Panc1 (cell line): ENCODE measurements around the gene ARMC2. TPM values are rescaled to one million over a fixed set of nuclear protein-coding genes. Genes with fewer than 3 reads are reported as not detected.

Experiments
- ATAC-seq: fragments of 200-7000 bp; cut with Tn5 transposase; 2 replicates; pipeline ENCODE4 v1.9.1; 2020; ENCODE audit warnings: mild to moderate bottlenecking, moderate library complexity
- BruUV-seq: library from RNA; stranded (reverse); fragments of 400-500 nt; replicated peaks from 2 replicates; lab custom pipeline; 2021; lab: Mats Ljungman, UMichigan
- CTCF ChIA-PET: fragments of 300-600 bp; sonication (Branson Sonifier 250); formaldehyde crosslinking; loops from one replicate; lab custom pipeline; 2022; ENCODE audit warnings: antibody characterized with exemption; lab: Charles Lee
- POLR2A ChIA-PET: fragments of 300-600 bp; sonication (Branson Sonifier 250); formaldehyde crosslinking; loops from one replicate; lab custom pipeline; 2022; ENCODE audit warnings: antibody characterized with exemption; lab: Charles Lee
- DNase-seq: peaks from one replicate; pipeline ENCODE4 v3.0.0-alpha.2; 2010; ENCODE audit warnings: low read depth, low spot score
- H3K27ac ChIP-seq: 2 replicates; pipeline ENCODE4 v1.5.1; 2011; ENCODE audit warnings: mild to moderate bottlenecking, low read length, inconsistent platforms
- H3K27me3 ChIP-seq: fragments of 200-500 bp; sonication (Bioruptor generic); 2 replicates; pipeline ENCODE4 v1.6.0; 2014; ENCODE audit warnings: low read length, inconsistent platforms; ENCODE audit not compliant: control insufficient read depth, insufficient read depth
- H3K36me3 ChIP-seq: fragments of 200-500 bp; sonication (Bioruptor generic); 2 replicates; pipeline ENCODE4 v1.5.1; 2014; ENCODE audit warnings: inconsistent platforms, mild to moderate bottlenecking, low read length, moderate library complexity; ENCODE audit not compliant: control insufficient read depth, insufficient read depth
- H3K4me1 ChIP-seq: 2 replicates; pipeline ENCODE4 v1.5.1; 2011; ENCODE audit warnings: inconsistent platforms, mild to moderate bottlenecking, low read length, moderate library complexity; ENCODE audit not compliant: control insufficient read depth, insufficient read depth
- H3K4me3 ChIP-seq, 2 experiments: 2 replicates each; pipeline ENCODE4 v1.5.1; 2011 to 2012; ENCODE audit warnings: low read depth in 2 of 2, low read length in 2 of 2, mild to moderate bottlenecking in 2 of 2, inconsistent platforms in 1 of 2, moderate library complexity in 1 of 2
- H3K9me3 ChIP-seq: fragments of 200-500 bp; sonication (Bioruptor generic); 2 replicates; pipeline ENCODE4 v1.5.1; 2014; ENCODE audit warnings: low read depth, mild to moderate bottlenecking, inconsistent platforms, low read length, moderate library complexity; ENCODE audit not compliant: control insufficient read depth, insufficient read depth
- POLR2AphosphoS5 ChIP-seq: IDR thresholded peaks from 2 replicates; pipeline ENCODE4 v1.6.1; 2012; ENCODE audit warnings: mild to moderate bottlenecking, low read depth, low read length, moderate library complexity
- SIN3A ChIP-seq: IDR thresholded peaks from 2 replicates; pipeline ENCODE4 v1.6.1; 2012; ENCODE audit warnings: low read depth, mild to moderate bottlenecking, low read length, moderate library complexity, borderline replicate concordance; ENCODE audit not compliant: insufficient read depth
- TCF7L2 ChIP-seq: IDR thresholded peaks from 2 replicates; pipeline ENCODE4 v1.6.1; 2011; ENCODE audit warnings: mild to moderate bottlenecking, low read depth, low read length, inconsistent platforms
- in situ Hi-C: cut with HindIII; loops from 2 replicates; pipeline ENCODE4 v1.10.0; 2016; ENCODE audit warnings: low sequenced_read_pairs, low pct_unique_long_range_greater_than_20kb
- intact Hi-C: fragments of 100-400 bp; cut with micrococcal nuclease; formaldehyde crosslinking; loops from one replicate; pipeline ENCODE4 v1.10.0; 2022; ENCODE audit not compliant: unreplicated experiment
- total RNA-seq: library from RNA; stranded (reverse); gene quantifications from one replicate; pipeline ENCODE4 v1.2.1, GENCODE V29; 2021; ENCODE audit not compliant: unreplicated experiment
- TF ChIP-seq, protein P1 (sequence below), 2 experiments: IDR thresholded peaks; 2 replicates each; pipeline ENCODE4 v1.6.1; 2011 to 2012; ENCODE audit warnings: low read depth in 2 of 2, control low read depth in 1 of 2, low read length in 1 of 2, mild to moderate bottlenecking in 1 of 2, moderate library complexity in 1 of 2; ENCODE audit not compliant: insufficient read depth in 1 of 2
- TF ChIP-seq, protein P2 (sequence below): fragments of 450-650 bp; IDR thresholded peaks from 2 replicates; pipeline ENCODE4 v1.5.1; 2017; ENCODE audit warnings: mild to moderate bottlenecking

The ARMC2 gene
- total RNA-seq, 1 experiment from 2014 or later = 9.3 TPM

DNA sequence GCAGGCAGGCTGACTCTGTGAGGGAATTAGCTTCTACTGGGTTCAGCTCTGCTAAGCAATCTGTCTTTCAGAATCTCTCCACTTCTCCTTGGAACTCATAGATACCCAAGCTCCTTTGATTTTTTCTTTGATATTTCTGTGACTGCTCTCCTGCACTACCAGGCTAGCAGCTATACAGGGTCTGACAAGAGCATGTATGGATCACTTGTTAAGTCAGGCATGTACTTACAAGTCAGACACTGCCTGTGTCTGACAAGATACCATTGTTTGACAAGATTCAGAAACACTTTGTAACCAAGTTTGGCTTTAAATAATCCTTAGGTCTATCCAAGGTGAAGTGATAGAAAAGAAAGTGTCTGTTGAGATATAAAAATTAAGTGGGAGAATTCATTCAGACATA is 167.0 kb downstream of the ARMC2 start:
- H3K4me3 ChIP-seq = no peak overlapping the region
- no TSS peak for BruUV-seq
- intact Hi-C loops (no loop called here), in situ Hi-C loops (no loop called here)
- H3K9me3 ChIP-seq = no peaks in the 10 kb centered on the region
- TF ChIP-seq, protein P1, sequence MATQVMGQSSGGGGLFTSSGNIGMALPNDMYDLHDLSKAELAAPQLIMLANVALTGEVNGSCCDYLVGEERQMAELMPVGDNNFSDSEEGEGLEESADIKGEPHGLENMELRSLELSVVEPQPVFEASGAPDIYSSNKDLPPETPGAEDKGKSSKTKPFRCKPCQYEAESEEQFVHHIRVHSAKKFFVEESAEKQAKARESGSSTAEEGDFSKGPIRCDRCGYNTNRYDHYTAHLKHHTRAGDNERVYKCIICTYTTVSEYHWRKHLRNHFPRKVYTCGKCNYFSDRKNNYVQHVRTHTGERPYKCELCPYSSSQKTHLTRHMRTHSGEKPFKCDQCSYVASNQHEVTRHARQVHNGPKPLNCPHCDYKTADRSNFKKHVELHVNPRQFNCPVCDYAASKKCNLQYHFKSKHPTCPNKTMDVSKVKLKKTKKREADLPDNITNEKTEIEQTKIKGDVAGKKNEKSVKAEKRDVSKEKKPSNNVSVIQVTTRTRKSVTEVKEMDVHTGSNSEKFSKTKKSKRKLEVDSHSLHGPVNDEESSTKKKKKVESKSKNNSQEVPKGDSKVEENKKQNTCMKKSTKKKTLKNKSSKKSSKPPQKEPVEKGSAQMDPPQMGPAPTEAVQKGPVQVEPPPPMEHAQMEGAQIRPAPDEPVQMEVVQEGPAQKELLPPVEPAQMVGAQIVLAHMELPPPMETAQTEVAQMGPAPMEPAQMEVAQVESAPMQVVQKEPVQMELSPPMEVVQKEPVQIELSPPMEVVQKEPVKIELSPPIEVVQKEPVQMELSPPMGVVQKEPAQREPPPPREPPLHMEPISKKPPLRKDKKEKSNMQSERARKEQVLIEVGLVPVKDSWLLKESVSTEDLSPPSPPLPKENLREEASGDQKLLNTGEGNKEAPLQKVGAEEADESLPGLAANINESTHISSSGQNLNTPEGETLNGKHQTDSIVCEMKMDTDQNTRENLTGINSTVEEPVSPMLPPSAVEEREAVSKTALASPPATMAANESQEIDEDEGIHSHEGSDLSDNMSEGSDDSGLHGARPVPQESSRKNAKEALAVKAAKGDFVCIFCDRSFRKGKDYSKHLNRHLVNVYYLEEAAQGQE (IDR thresholded peaks at IDR 0.05; ENCODE audit: insufficient read depth in 1 of 2, low read depth in 2 of 2, low read length in 1 of 2) = no peak
- TF ChIP-seq POLR2AphosphoS5 = no peak
- TF ChIP-seq TCF7L2 = no peak
- TF ChIP-seq, protein P2, sequence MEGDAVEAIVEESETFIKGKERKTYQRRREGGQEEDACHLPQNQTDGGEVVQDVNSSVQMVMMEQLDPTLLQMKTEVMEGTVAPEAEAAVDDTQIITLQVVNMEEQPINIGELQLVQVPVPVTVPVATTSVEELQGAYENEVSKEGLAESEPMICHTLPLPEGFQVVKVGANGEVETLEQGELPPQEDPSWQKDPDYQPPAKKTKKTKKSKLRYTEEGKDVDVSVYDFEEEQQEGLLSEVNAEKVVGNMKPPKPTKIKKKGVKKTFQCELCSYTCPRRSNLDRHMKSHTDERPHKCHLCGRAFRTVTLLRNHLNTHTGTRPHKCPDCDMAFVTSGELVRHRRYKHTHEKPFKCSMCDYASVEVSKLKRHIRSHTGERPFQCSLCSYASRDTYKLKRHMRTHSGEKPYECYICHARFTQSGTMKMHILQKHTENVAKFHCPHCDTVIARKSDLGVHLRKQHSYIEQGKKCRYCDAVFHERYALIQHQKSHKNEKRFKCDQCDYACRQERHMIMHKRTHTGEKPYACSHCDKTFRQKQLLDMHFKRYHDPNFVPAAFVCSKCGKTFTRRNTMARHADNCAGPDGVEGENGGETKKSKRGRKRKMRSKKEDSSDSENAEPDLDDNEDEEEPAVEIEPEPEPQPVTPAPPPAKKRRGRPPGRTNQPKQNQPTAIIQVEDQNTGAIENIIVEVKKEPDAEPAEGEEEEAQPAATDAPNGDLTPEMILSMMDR = no peak
- no peak for TF ChIP-seq SIN3A
- H3K4me1 ChIP-seq = peaks cover 8% of the 10 kb centered on the region
- CTCF ChIA-PET = interaction anchor here (0.5 to 0.6 kb wide), 2 partner anchors 79 to 120 kb away, joined by 3 to 13 read pairs; no protein-coding TSS in a partner anchor
- no peak for DNase-seq
- H3K27ac ChIP-seq = no peak overlapping the region
- no peaks in the 10 kb centered on the region for H3K36me3 ChIP-seq
- no peak for ATAC-seq
- H3K27me3 ChIP-seq = no peaks in the 10 kb centered on the region
- POLR2A ChIA-PET = interaction anchor here (0.5 kb wide), 1 partner anchor 100 kb away, joined by 3 read pairs; no protein-coding TSS in a partner anchor

DNA sequence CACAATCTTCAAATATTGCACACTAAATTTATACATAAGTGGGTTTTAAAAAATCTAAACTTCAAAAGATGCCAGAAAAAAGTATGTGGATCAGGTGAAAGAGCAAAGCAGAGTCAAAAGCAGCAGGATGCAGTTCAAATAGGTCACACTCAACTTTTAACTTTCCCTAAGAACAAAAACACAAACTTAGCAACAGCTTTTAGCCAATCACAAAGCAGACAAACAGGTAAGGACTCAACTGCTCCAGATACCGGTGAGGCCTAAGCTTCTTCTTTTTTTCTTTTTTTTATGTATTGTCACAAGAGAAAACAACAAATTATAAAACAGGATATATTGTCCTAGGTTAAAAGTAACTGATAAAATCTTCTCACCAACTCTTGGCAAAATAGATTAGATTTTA is 171.7 kb downstream of the ARMC2 start:
- CTCF ChIA-PET = no interaction called here
- ATAC-seq (no peak), DNase-seq (no peak)
- in situ Hi-C loops (no loop called here), intact Hi-C loops (no loop called here)
- Histone ChIP-seq H3K9me3 (no peaks in the 10 kb centered on the region), H3K27ac (no peak overlapping the region), H3K4me3 (no peak overlapping the region), H3K27me3 (no peaks in the 10 kb centered on the region), H3K36me3 (no peaks in the 10 kb centered on the region), H3K4me1 (no peaks in the 10 kb centered on the region)
- POLR2A ChIA-PET = no interaction called here
- BruUV-seq = no TSS peak
- TF ChIP-seq, protein P1 (IDR thresholded peaks at IDR 0.05; ENCODE audit: insufficient read depth in 1 of 2, low read depth in 2 of 2, low read length in 1 of 2) = no peak
- TF ChIP-seq SIN3A = no peak
- TF ChIP-seq TCF7L2 = no peak
- TF ChIP-seq, protein P2 = no peak
- TF ChIP-seq POLR2AphosphoS5 = no peak
